ENCODE data around the gene ALPP.

- no peak for TF ChIP-seq CTCF (IDR thresholded peaks at IDR 0.05)
- no peak for TF ChIP-seq POLR2A (IDR thresholded peaks at IDR 0.05)
These were observed 7.9 kb downstream of the ALPP start for GRCh38 chr2:232386490-232386739.
